ENCODE measurements around the gene ATP13A3.

GRCh38 chr3:194482196-194482593 lies 4.6 kb downstream of the ATP13A3 start:
- no peak for TF ChIP-seq GATA3 (IDR thresholded peaks at IDR 0.05; ENCODE audit: low read depth, low read length)
- no peak for TF ChIP-seq GATA2 (IDR thresholded peaks at IDR 0.05; ENCODE audit: low read depth, low read length)

All from SH-SY5Y (cell line).